GM20000 (cell line): Measurements from ENCODE around the gene DNAJB6.

Experiments used
- DNase-seq: peaks from one replicate; pipeline ENCODE4 v3.0.0; 2012; ENCODE audit warnings: low spot score
- CTCF ChIP-seq: IDR thresholded peaks from 2 replicates; pipeline ENCODE4 v1.5.1; 2012; ENCODE audit warnings: mild to moderate bottlenecking, control low read depth; ENCODE audit errors: extremely low read depth, missing control alignments

Gene DNAJB6

GRCh38 chr7:157438121-157439025 is 101.6 kb downstream of the DNAJB6 start:
- TF ChIP-seq CTCF: no peak
- DNase-seq: no peak

- TF ChIP-seq CTCF: no peak
- no peak for DNase-seq
Observed at GRCh38 chr7:157439149-157439548, 102.3 kb downstream of the DNAJB6 start.

GRCh38 chr7:157439761-157440160 is 103.0 kb downstream of the DNAJB6 start:
- TF ChIP-seq CTCF: no peak
- DNase-seq: no peak

GRCh38 chr7:157440346-157441022 is 103.7 kb downstream of the DNAJB6 start:
- TF ChIP-seq CTCF: no peak
- DNase-seq: no peak

- DNase-seq: no peak
- TF ChIP-seq CTCF: no peak
Observed at GRCh38 chr7:157441023-157441399, 104.2 kb downstream of the DNAJB6 start.

- DNase-seq: no peak
- no peak for TF ChIP-seq CTCF
Observed at GRCh38 chr7:157442456-157442855, 105.7 kb downstream of the DNAJB6 start.
